K562 (cell line): ENCODE data around the gene NUMB. TPM values are rescaled to one million over a fixed set of nuclear protein-coding genes. Genes with fewer than 3 reads are reported as not detected.

Source experiments
- ATAC-seq: fragments of 200-7000 bp; cut with Tn5 transposase; 3 replicates; pipeline ENCODE4 v1.9.1; 2020; ENCODE audit warnings: moderate library complexity
- BruUV-seq: library from RNA; stranded (reverse); fragments of 400-500 nt; replicated peaks from 2 replicates; lab custom pipeline; 2021; lab: Mats Ljungman, UMichigan
- CTCF ChIA-PET: fragments of 300-600 bp; formaldehyde crosslinking; extraction: SDS; loops from one replicate; lab custom pipeline; 2021; ENCODE audit warnings: low intra/inter-chr PET ratio; lab: Yijun Ruan, JAX
- POLR2A ChIA-PET: fragments of 300-600, 350-650 bp; sonication (Branson Sonifier 250); formaldehyde crosslinking; extraction: SDS; loops from one replicate; lab custom pipeline; 2021; ENCODE audit warnings: antibody characterized with exemption, inconsistent platforms; lab: Yijun Ruan, JAX
- DNase-seq, 4 experiments: peaks; one replicate each; pipeline versions ENCODE4 v3.0.0 to v3.0.0-alpha.2; 2011 to 2018; ENCODE audit warnings: low spot score in 3 of 4, mixed read lengths in 3 of 4; ENCODE audit errors: extremely low read depth in 1 of 4
- FAIRE-seq: peaks from 2 replicates; lab custom pipeline; 2011; peaks lifted over from hg19 to GRCh38; lab: Jason Lieb, UNC
- H2AFZ ChIP-seq: 2 replicates; pipeline ENCODE4 v1.6.0; 2011; ENCODE audit warnings: low read depth, low read length, control low read depth, inconsistent platforms
- H3K27ac ChIP-seq: fragments of 200-600 bp; 3 replicates; pipeline ENCODE4 v1.8.0; 2011; ENCODE audit warnings: low read depth, mild to moderate bottlenecking, control low read depth, inconsistent platforms, low read length, moderate library complexity, mixed read lengths; ENCODE audit errors: extremely low read depth
- H3K27me3 ChIP-seq, 2 experiments: fragments of 300-600 bp in 1 of 2; 2 replicates in 1 of 2; 3 replicates in 1 of 2; pipeline versions ENCODE4 v1.6.0 to v1.8.0; 2011; ENCODE audit warnings: inconsistent platforms in 2 of 2, low read length in 2 of 2, mild to moderate bottlenecking in 1 of 2, mixed read lengths in 1 of 2, moderate library complexity in 1 of 2; ENCODE audit not compliant: control insufficient read depth in 2 of 2, insufficient read depth in 2 of 2
- H3K36me3 ChIP-seq: fragments of 300-600 bp; 3 replicates; pipeline ENCODE4 v1.8.0; 2011; ENCODE audit warnings: mild to moderate bottlenecking, low read length, inconsistent platforms; ENCODE audit not compliant: control insufficient read depth, insufficient read depth
- H3K4me1 ChIP-seq, 2 experiments: fragments of 200-600 bp in 1 of 2; replicated peaks in 1 of 2; 2 replicates in 1 of 2; 3 replicates in 1 of 2; pipeline versions ENCODE4 v1.5.1 to v1.8.0; 2011; ENCODE audit warnings: inconsistent platforms in 2 of 2, low read length in 2 of 2, mild to moderate bottlenecking in 1 of 2, mixed read lengths in 1 of 2, moderate library complexity in 1 of 2; ENCODE audit not compliant: control insufficient read depth in 2 of 2, insufficient read depth in 2 of 2
- H3K4me2 ChIP-seq: 2 replicates; pipeline ENCODE4 v1.6.1; 2011; ENCODE audit warnings: low read length, control low read depth, inconsistent platforms, mixed read lengths; ENCODE audit not compliant: insufficient read depth
- H3K4me3 ChIP-seq: fragments of 200-600 bp; sonication (generic), shearing (Covaris generic); 2 replicates; pipeline ENCODE4 v1.5.1; 2016; ENCODE audit warnings: control low read depth, inconsistent platforms
- H3K79me2 ChIP-seq: fragments of 200-600 bp; 3 replicates; pipeline ENCODE4 v1.8.0; 2011; ENCODE audit warnings: low read length, inconsistent platforms; ENCODE audit not compliant: control insufficient read depth, insufficient read depth
- H3K9ac ChIP-seq, 2 experiments: 2 replicates each; pipeline versions ENCODE4 v1.6.0 to v1.6.1; 2011; ENCODE audit warnings: low read depth in 2 of 2, low read length in 2 of 2, control low read depth in 1 of 2, inconsistent platforms in 1 of 2, mild to moderate bottlenecking in 1 of 2, mixed read lengths in 1 of 2; ENCODE audit not compliant: insufficient read depth in 1 of 2
- H3K9me1 ChIP-seq: one replicate; pipeline ENCODE4 v1.6.0; 2011; ENCODE audit warnings: inconsistent platforms, mild to moderate bottlenecking, low read length, moderate library complexity; ENCODE audit not compliant: control insufficient read depth, insufficient read depth
- H3K9me3 ChIP-seq: replicated peaks from 2 replicates; pipeline ENCODE4 v1.5.1; 2011; ENCODE audit warnings: low read depth, low read length, inconsistent platforms; ENCODE audit not compliant: control insufficient read depth, insufficient read depth
- H4K20me1 ChIP-seq: replicated peaks from 2 replicates; pipeline ENCODE4 v1.6.1; 2011; ENCODE audit warnings: low read length, inconsistent platforms, mixed read lengths; ENCODE audit not compliant: control insufficient read depth, insufficient read depth
- ARNT ChIP-seq, 2 experiments: fragments of 450-650 bp; IDR thresholded peaks; 2 replicates each; pipeline ENCODE4 v1.6.1; 2016; ENCODE audit warnings: mild to moderate bottlenecking in 1 of 2
- ATF1 ChIP-seq, 2 experiments: fragments of 450-650 bp in 1 of 2; IDR thresholded peaks; 2 replicates each; pipeline ENCODE4 v1.6.1; 2016; ENCODE audit warnings: missing compliant biosample characterization in 1 of 2, missing genetic modification characterization in 1 of 2
- CXXC5 ChIP-seq: fragments of 250-450 bp; sonication (Bioruptor Pico); IDR thresholded peaks from 2 replicates; pipeline ENCODE4 v1.8.0; 2022; ENCODE audit warnings: inconsistent platforms, mild to moderate bottlenecking, moderate library complexity
- FOXA1 ChIP-seq: fragments of 450-650 bp; IDR thresholded peaks from 2 replicates; pipeline ENCODE4 v1.6.1; 2016; ENCODE audit warnings: mild to moderate bottlenecking, borderline replicate concordance
- GATA2 ChIP-seq: sonication (generic); formaldehyde crosslinking; IDR thresholded peaks from 2 replicates; pipeline ENCODE4 v1.4.0; 2020; ENCODE audit warnings: mild to moderate bottlenecking, missing genetic modification reagents
- HDAC2 ChIP-seq: fragments of 450-650 bp; IDR thresholded peaks from 2 replicates; pipeline ENCODE4 v1.6.1; 2016; ENCODE audit warnings: mild to moderate bottlenecking
- PCBP1 ChIP-seq: fragments of 200-400 bp; formaldehyde crosslinking; IDR thresholded peaks from 2 replicates; pipeline ENCODE4 v1.6.1; 2018; ENCODE audit warnings: mild to moderate bottlenecking, low read depth, low read length; ENCODE audit not compliant: poor library complexity, severe bottlenecking
- PHF8 ChIP-seq: fragments of 200-600 bp; sonication (generic); IDR thresholded peaks from 2 replicates; pipeline ENCODE4 v1.6.1; 2012; ENCODE audit warnings: mixed run types, mild to moderate bottlenecking, inconsistent platforms, low read length, moderate library complexity, borderline replicate concordance
- SMARCA5 ChIP-seq: fragments of 450-650 bp; IDR thresholded peaks from 2 replicates; pipeline ENCODE4 v1.6.1; 2016
- SP2 ChIP-seq: IDR thresholded peaks from 2 replicates; pipeline ENCODE4 v1.6.1; 2011; ENCODE audit warnings: mild to moderate bottlenecking, low read depth, low read length, moderate library complexity; ENCODE audit not compliant: poor library complexity, severe bottlenecking; ENCODE audit errors: extremely low read depth
- STAT5A ChIP-seq: IDR thresholded peaks from 2 replicates; pipeline ENCODE4 v1.6.1; 2012; ENCODE audit warnings: low read length, inconsistent platforms, borderline replicate concordance
- TEAD4 ChIP-seq, 2 experiments: sonication (generic) in 1 of 2; formaldehyde crosslinking in 1 of 2; IDR thresholded peaks; 2 replicates each; pipeline versions ENCODE4 v1.6.1 to v1.8.0; 2012 to 2022; ENCODE audit warnings: borderline replicate concordance in 1 of 2, inconsistent platforms in 1 of 2, low read length in 1 of 2, mild to moderate bottlenecking in 1 of 2, missing genetic modification reagents in 1 of 2
- WGBS: fragments of 100-300 bp; shearing (Covaris generic); methylation state at CpG from one replicate; pipeline ENCODE4 v1.1.6; 2016; ENCODE audit warnings: low coverage, mixed read lengths; ENCODE audit not compliant: insufficient coverage; ENCODE audit errors: missing lambda C conversion rate; 5-methylcytosine and 5-hydroxymethylcytosine counted together
- in situ Hi-C: fragments of 300-500 bp; cut with MboI; formaldehyde crosslinking; loops from 4 replicates; pipeline ENCODE4 v1.15.0; 2018; ENCODE audit warnings: inconsistent platforms, mixed read lengths
- intact Hi-C: fragments of 100-400 bp; cut with micrococcal nuclease; formaldehyde crosslinking; loops from 2 replicates; pipeline ENCODE4 v1.14.2; 2022
- polyA plus RNA-seq, 8 experiments: library from polyadenylated mRNA; depleted of rRNA in 4 of 8; stranded (reverse) in 5 of 8; unstranded in 3 of 8; fragments of >200 nt; fragmentation: Nextera tagmentation in 2 of 8; fragmentation: Illumina TruSeq in 1 of 8; extraction: Ambion mirVana in 2 of 8; extraction: Trizol in 1 of 8; gene quantifications; 2 replicates each; pipeline versions ENCODE4 v1.2.1 to v1.2.3, GENCODE V29; 2011 to 2014; ENCODE audit warnings: inconsistent platforms in 1 of 8, missing spikeins in 1 of 8
- total RNA-seq, 7 experiments: library from RNA; depleted of rRNA in 6 of 7; stranded (reverse); fragments of >200 nt in 6 of 7; fragmentation: Illumina TruSeq in 2 of 7; extraction: Trizol in 2 of 7; gene quantifications; 2 replicates each; pipeline versions ENCODE4 v1.2.1 to v1.2.3, GENCODE V29; 2011 to 2021; ENCODE audit warnings: low replicate concordance in 1 of 7
- TF ChIP-seq, protein P1 (sequence below): fragments of 200-400 bp; formaldehyde crosslinking; IDR thresholded peaks from 2 replicates; pipeline ENCODE4 v1.6.1; 2017; ENCODE audit warnings: mild to moderate bottlenecking, low read depth, low read length, moderate library complexity
- TF ChIP-seq, protein P2 (sequence below): sonication (generic); formaldehyde crosslinking; IDR thresholded peaks from 2 replicates; pipeline ENCODE4 v1.8.1; 2023; ENCODE audit warnings: mild to moderate bottlenecking, missing genetic modification reagents
- TF ChIP-seq, protein P3 (sequence below): fragments of 250-450 bp; sonication (Bioruptor Pico); IDR thresholded peaks from 2 replicates; pipeline ENCODE4 v1.5.1; 2021; ENCODE audit warnings: mild to moderate bottlenecking

NUMB gene
- total and polyA plus RNA-seq, 9 of the 15 experiments (the other 6 are each of a cell fraction or from before 2014, with no cell fraction given): 13.5 to 54.0 (median 32.3) TPM

DNA sequence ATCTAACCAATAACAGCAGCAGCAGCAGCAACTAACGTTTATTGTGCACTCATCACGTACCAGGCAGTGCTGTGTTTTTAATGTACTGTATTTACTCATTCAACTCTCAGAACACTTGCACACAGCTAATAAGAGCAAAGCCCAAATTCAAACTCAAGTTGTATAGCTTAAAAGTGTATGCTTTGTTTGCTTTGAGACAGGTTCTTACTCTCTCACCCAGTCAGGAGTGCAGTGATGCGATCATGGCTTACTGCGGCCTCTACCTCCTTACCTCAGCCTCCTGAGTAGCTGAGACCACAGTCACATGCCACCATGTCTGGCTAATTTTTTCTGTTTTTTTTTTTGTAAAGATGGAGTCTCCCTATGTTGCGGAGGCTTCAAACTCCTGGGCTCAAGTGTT lies 115.7 kb downstream of the NUMB start (continued):
- TF ChIP-seq, protein P1, sequence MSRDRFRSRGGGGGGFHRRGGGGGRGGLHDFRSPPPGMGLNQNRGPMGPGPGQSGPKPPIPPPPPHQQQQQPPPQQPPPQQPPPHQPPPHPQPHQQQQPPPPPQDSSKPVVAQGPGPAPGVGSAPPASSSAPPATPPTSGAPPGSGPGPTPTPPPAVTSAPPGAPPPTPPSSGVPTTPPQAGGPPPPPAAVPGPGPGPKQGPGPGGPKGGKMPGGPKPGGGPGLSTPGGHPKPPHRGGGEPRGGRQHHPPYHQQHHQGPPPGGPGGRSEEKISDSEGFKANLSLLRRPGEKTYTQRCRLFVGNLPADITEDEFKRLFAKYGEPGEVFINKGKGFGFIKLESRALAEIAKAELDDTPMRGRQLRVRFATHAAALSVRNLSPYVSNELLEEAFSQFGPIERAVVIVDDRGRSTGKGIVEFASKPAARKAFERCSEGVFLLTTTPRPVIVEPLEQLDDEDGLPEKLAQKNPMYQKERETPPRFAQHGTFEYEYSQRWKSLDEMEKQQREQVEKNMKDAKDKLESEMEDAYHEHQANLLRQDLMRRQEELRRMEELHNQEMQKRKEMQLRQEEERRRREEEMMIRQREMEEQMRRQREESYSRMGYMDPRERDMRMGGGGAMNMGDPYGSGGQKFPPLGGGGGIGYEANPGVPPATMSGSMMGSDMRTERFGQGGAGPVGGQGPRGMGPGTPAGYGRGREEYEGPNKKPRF: no peak
- no peak for TF ChIP-seq STAT5A

DNA sequence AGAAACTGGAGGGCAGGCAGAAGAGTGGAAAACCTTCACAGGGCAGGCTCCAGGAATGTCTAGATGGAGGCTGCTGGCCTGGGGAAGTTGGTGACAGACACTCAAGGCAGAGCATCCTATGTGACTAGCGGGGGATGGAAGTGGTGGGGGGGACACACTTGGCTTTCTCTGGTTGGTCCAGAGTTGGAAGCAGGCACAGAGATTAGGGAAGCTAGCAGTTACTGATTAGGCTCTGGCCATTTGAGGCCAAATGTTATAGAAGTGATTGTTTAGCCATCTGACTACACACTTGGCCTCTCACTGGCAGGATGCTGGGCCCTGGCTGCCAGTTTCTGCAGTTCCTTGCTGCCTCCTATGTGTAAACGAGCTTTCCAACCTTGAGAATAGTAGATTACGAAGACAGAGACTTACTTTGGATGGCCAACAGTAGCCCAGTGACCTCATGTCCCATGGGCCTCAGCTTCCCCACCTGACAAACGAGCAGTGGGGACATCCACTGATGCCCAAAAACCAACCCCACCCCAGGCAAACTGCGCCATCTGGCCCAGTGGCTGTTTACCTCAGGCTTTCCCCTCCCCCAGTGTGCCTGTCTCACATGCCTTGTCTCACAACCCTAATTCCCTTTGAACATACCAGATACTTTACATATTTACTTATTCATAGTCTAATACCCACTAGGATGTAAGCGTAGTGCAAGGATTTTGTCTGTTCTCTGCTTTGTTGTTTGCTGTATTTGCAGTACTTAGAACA lies 118.3 kb downstream of the NUMB start:
- ATAC-seq: no peak
- H3K4me1 ChIP-seq: peaks cover 2 to 4% of the 10 kb centered on the region in 2 experiments; a peak in 2 of 5 replicates
- intact Hi-C loops: no loop called here
- peak in 1 of 4 experiments; percentile 16 for DNase-seq
- 65% methylated on average over 5 of the region's 6 CpGs for WGBS
- peaks cover 4% of the 10 kb centered on the region for H3K9me1 ChIP-seq
- BruUV-seq: no TSS peak
- in situ Hi-C loops: no loop called here
- H3K4me3 ChIP-seq: no peak overlapping the region
- H3K4me2 ChIP-seq: no peak overlapping the region
- ChIA-PET CTCF (no interaction called here), POLR2A (no interaction called here)
- H2AFZ ChIP-seq: no peak overlapping the region
- no peaks in the 10 kb centered on the region; the same call in 2 of the 3 replicates for H3K36me3 ChIP-seq
- no peak for FAIRE-seq
- 0 out of 2 replicates have a peak, but pooled peaks cover 4% of the 10 kb centered on the region for H4K20me1 ChIP-seq
- no peaks in the 10 kb centered on the region for H3K27me3 ChIP-seq
- no peak overlapping the region for H3K27ac ChIP-seq
- no peaks in the 10 kb centered on the region; the same call in 2 of the 3 replicates for H3K79me2 ChIP-seq
- H3K9ac ChIP-seq: no peak overlapping the region
- no peaks in the 10 kb centered on the region for H3K9me3 ChIP-seq
- TF ChIP-seq, protein P2, sequence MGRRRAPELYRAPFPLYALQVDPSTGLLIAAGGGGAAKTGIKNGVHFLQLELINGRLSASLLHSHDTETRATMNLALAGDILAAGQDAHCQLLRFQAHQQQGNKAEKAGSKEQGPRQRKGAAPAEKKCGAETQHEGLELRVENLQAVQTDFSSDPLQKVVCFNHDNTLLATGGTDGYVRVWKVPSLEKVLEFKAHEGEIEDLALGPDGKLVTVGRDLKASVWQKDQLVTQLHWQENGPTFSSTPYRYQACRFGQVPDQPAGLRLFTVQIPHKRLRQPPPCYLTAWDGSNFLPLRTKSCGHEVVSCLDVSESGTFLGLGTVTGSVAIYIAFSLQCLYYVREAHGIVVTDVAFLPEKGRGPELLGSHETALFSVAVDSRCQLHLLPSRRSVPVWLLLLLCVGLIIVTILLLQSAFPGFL (CRISPR knock-in tag): no peak
- TF ChIP-seq TEAD4 (IDR thresholded peaks at IDR 0.05; ENCODE audit: low read length) (no peak), TEAD4 (CRISPR knock-in tag; IDR thresholded peaks at IDR 0.05; ENCODE audit: borderline replicate concordance) (no peak), ARNT (IDR thresholded peaks at IDR 0.05) (no peak), PCBP1 (no peak), ATF1 (CRISPR knock-in tag; IDR thresholded peaks at IDR 0.05) (no peak), ATF1 (tag; IDR thresholded peaks at IDR 0.05) (no peak), GATA2 (no peak), PHF8 (no peak), SP2 (no peak), CXXC5 (no peak), FOXA1 (no peak), HDAC2 (no peak), SMARCA5 (no peak)
- TF ChIP-seq, protein P3, sequence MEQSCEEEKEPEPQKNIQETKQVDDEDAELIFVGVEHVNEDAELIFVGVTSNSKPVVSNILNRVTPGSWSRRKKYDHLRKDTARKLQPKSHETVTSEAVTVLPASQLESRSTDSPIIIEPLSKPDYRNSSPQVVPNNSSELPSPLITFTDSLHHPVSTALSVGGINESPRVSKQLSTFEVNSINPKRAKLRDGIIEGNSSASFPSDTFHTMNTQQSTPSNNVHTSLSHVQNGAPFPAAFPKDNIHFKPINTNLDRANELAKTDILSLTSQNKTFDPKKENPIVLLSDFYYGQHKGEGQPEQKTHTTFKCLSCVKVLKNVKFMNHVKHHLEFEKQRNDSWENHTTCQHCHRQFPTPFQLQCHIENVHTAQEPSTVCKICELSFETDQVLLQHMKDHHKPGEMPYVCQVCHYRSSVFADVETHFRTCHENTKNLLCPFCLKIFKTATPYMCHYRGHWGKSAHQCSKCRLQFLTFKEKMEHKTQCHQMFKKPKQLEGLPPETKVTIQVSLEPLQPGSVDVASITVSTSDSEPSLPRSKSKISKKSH (CRISPR knock-in tag): no peak
